HAP-1 (cell line): ENCODE data around the gene PLAGL2.
"Not testable (repeated sequence)": the region's sequence is repeated elsewhere in the genome, so short reads cannot be mapped to it uniquely, and the experiment has no call there.

Experiments used
- DNase-seq, 2 experiments: peaks; one replicate each; pipeline ENCODE4 v3.0.0-alpha.2; 2016 to 2020; ENCODE audit warnings: low spot score in 2 of 2
- H3K27me3 ChIP-seq: fragments of 250-450 bp; sonication (Bioruptor Pico); 2 replicates; pipeline ENCODE4 v1.5.1; 2020; ENCODE audit warnings: low read depth, mild to moderate bottlenecking, moderate library complexity
- H3K36me3 ChIP-seq: fragments of 250-450 bp; sonication (Bioruptor Pico); replicated peaks from 2 replicates; pipeline ENCODE4 v1.5.1; 2020; ENCODE audit warnings: mild to moderate bottlenecking
- H3K4me1 ChIP-seq: fragments of 250-450 bp; sonication (Bioruptor Pico); 2 replicates; pipeline ENCODE4 v1.5.1; 2020; ENCODE audit warnings: mild to moderate bottlenecking
- H3K4me3 ChIP-seq: fragments of 250-450 bp; sonication (Bioruptor Pico); 2 replicates; pipeline ENCODE4 v1.5.1; 2020; ENCODE audit warnings: mild to moderate bottlenecking, moderate library complexity
- H3K9me3 ChIP-seq: fragments of 250-450 bp; sonication (Bioruptor Pico); 2 replicates; pipeline ENCODE4 v1.5.1; 2020; ENCODE audit warnings: mild to moderate bottlenecking, moderate library complexity
- in situ Hi-C: fragments of 300-500 bp; cut with MboI; formaldehyde crosslinking; loops from 3 replicates; pipeline ENCODE4 v1.14.3; 2020; ENCODE audit warnings: low sequenced_read_pairs, inconsistent platforms, mixed read lengths

PLAGL2 gene

GRCh38 chr20:32207626-32208498 lies at the start of gene PLAGL2, which contains the start of gene POFUT1:
PLAGL2 (minus strand) TSS chr20:32207743; CDS start chr20:32202178, 5,565 bp downstream.
POFUT1 (plus strand) TSS chr20:32207880; CDS start chr20:32207942, 62 bp downstream.
- in situ Hi-C loops = no loop called here
- Histone ChIP-seq H3K4me3 (peak within 1 kb of the TSS; percentile 99), H3K27me3 (no peaks in the 10 kb centered on the region), H3K36me3 (peaks cover 41% of the 10 kb centered on the region), H3K4me1 (peaks cover 28% of the 10 kb centered on the region), H3K9me3 (no peaks in the 10 kb centered on the region)
- peak; percentile 86 to 92 for DNase-seq

- DNase-seq = no peak
- no peaks in the 10 kb centered on the region for H3K27me3 ChIP-seq
- in situ Hi-C loops = no loop called here
- no peak overlapping the region for H3K4me3 ChIP-seq
- no peaks in the 10 kb centered on the region for H3K4me1 ChIP-seq
- H3K36me3 ChIP-seq = no peaks in the 10 kb centered on the region
- no peaks in the 10 kb centered on the region for H3K9me3 ChIP-seq
Measured at GRCh38 chr20:32252189-32252588, 44.6 kb upstream of the PLAGL2 start.

- DNase-seq = no peak
- in situ Hi-C loops = no loop called here
- Histone ChIP-seq H3K4me3 (no peak overlapping the region), H3K27me3 (no peaks in the 10 kb centered on the region), H3K4me1 (no peaks in the 10 kb centered on the region), H3K36me3 (no peaks in the 10 kb centered on the region), H3K9me3 (no peaks in the 10 kb centered on the region)
Measured at GRCh38 chr20:32251470-32251869, 43.9 kb upstream of the PLAGL2 start.

- H3K9me3 ChIP-seq = no peaks in the 10 kb centered on the region
- DNase-seq = no peak
- no peaks in the 10 kb centered on the region for H3K4me1 ChIP-seq
- in situ Hi-C loops = no loop called here
- H3K4me3 ChIP-seq = no peak overlapping the region
- no peaks in the 10 kb centered on the region for H3K27me3 ChIP-seq
- H3K36me3 ChIP-seq = no peaks in the 10 kb centered on the region
Measured at GRCh38 chr20:32249030-32249738, 41.6 kb upstream of the PLAGL2 start.

- H3K4me3 ChIP-seq = no peak overlapping the region
- no peaks in the 10 kb centered on the region for H3K4me1 ChIP-seq
- no peaks in the 10 kb centered on the region for H3K27me3 ChIP-seq
- no peaks in the 10 kb centered on the region for H3K36me3 ChIP-seq
- in situ Hi-C loops = no loop called here
- no peaks in the 10 kb centered on the region for H3K9me3 ChIP-seq
- no peak for DNase-seq
Measured at GRCh38 chr20:32248043-32248442, 40.5 kb upstream of the PLAGL2 start.

- DNase-seq, H3K4me3 ChIP-seq, H3K27me3 ChIP-seq, H3K4me1 ChIP-seq, H3K36me3 ChIP-seq, H3K9me3 ChIP-seq, in situ Hi-C loops: not testable (repeated sequence)
Measured at GRCh38 chr20:32246208-32246607, 38.7 kb upstream of the PLAGL2 start.

- H3K36me3 ChIP-seq = no peaks in the 10 kb centered on the region
- peaks cover 7% of the 10 kb centered on the region for H3K4me1 ChIP-seq
- no peak for DNase-seq
- H3K4me3 ChIP-seq = no peak overlapping the region
- in situ Hi-C loops = no loop called here
- H3K9me3 ChIP-seq = no peaks in the 10 kb centered on the region
- 0 out of 2 replicates have a peak, but pooled peaks cover 3% of the 10 kb centered on the region for H3K27me3 ChIP-seq
Measured at GRCh38 chr20:32244959-32245358, 37.4 kb upstream of the PLAGL2 start.

- Histone ChIP-seq H3K4me1 (peaks cover 10% of the 10 kb centered on the region), H3K27me3 (0 out of 2 replicates have a peak, but pooled peaks cover 3% of the 10 kb centered on the region), H3K4me3 (no peak overlapping the region), H3K9me3 (no peaks in the 10 kb centered on the region), H3K36me3 (no peaks in the 10 kb centered on the region)
- DNase-seq = no peak
- in situ Hi-C loops = no loop called here
Measured at GRCh38 chr20:32244150-32244823, 36.7 kb upstream of the PLAGL2 start.

GRCh38 chr20:32241807-32242206 lies 34.3 kb upstream of the PLAGL2 start:
- Histone ChIP-seq H3K9me3 (no peaks in the 10 kb centered on the region), H3K36me3 (peaks cover 1% of the 10 kb centered on the region; the same call in 1 of the 2 replicates), H3K4me3 (no peak overlapping the region), H3K4me1 (peaks cover 10% of the 10 kb centered on the region), H3K27me3 (0 out of 2 replicates have a peak, but pooled peaks cover 3% of the 10 kb centered on the region)
- in situ Hi-C loops = no loop called here
- DNase-seq = no peak

- in situ Hi-C loops = no loop called here
- Histone ChIP-seq H3K9me3 (no peaks in the 10 kb centered on the region), H3K27me3 (0 out of 2 replicates have a peak, but pooled peaks cover 3% of the 10 kb centered on the region), H3K36me3 (peaks cover 13% of the 10 kb centered on the region), H3K4me3 (no peak overlapping the region), H3K4me1 (peaks cover 10% of the 10 kb centered on the region)
- DNase-seq = peak in 1 of 2 experiments; percentile 8
Measured at GRCh38 chr20:32240205-32240604, 32.7 kb upstream of the PLAGL2 start.

- H3K4me3 ChIP-seq = no peak overlapping the region
- no peaks in the 10 kb centered on the region for H3K9me3 ChIP-seq
- peaks cover 10% of the 10 kb centered on the region for H3K4me1 ChIP-seq
- no peak for DNase-seq
- H3K27me3 ChIP-seq = 0 out of 2 replicates have a peak, but pooled peaks cover 3% of the 10 kb centered on the region
- in situ Hi-C loops = no loop called here
- peaks cover 25% of the 10 kb centered on the region for H3K36me3 ChIP-seq
Measured at GRCh38 chr20:32238483-32239425, 31.2 kb upstream of the PLAGL2 start.

- H3K36me3 ChIP-seq = peaks cover 38% of the 10 kb centered on the region
- no peak for DNase-seq
- no peak overlapping the region for H3K4me3 ChIP-seq
- H3K9me3 ChIP-seq = no peaks in the 10 kb centered on the region
- in situ Hi-C loops = no loop called here
- 0 out of 2 replicates have a peak, but pooled peaks cover 3% of the 10 kb centered on the region for H3K27me3 ChIP-seq
- H3K4me1 ChIP-seq = peaks cover 10% of the 10 kb centered on the region
Measured at GRCh38 chr20:32237419-32237818, 29.9 kb upstream of the PLAGL2 start.

- H3K4me1 ChIP-seq = peaks cover 10% of the 10 kb centered on the region
- H3K36me3 ChIP-seq = peaks cover 42% of the 10 kb centered on the region
- 0 out of 2 replicates have a peak, but pooled peaks cover 3% of the 10 kb centered on the region for H3K27me3 ChIP-seq
- DNase-seq = no peak
- no peak overlapping the region for H3K4me3 ChIP-seq
- no peaks in the 10 kb centered on the region for H3K9me3 ChIP-seq
- in situ Hi-C loops = no loop called here
Measured at GRCh38 chr20:32236819-32237218, 29.3 kb upstream of the PLAGL2 start.
